GM21381 (cell line): Measurements from ENCODE around the gene ZNF354C.

ENCODE experiments used
- ATAC-seq: cut with Tn5 transposase; IDR thresholded peaks from one replicate; pipeline ENCODE4 v1.9.1; 2021; ENCODE audit warnings: mild to moderate bottlenecking, moderate library complexity; ENCODE audit not compliant: unreplicated experiment

The ZNF354C gene

DNA sequence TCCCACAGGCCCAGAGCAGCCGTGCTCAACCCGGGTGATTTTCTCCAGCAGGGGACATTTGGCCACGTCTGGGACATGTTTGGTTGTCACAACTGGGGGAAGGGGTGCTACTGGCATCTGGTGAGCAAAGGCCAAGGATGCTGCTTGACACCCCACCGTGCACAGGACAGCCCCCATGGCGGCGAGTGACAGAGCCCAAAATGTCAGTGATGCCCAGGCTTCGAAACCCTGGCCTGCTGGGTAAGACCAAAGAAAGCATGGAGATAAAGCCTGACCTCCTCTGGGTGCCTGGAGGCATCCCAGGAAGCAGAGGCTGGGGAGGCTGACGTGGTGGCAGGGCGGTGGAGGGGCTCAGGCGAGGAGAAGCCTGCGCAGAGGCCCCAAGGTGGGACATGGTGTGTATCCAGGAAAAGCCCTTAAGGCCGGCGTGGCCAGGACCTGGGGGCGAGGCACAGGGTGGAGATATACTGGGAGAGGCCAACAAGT is 66.4 kb downstream of the ZNF354C start:
- ATAC-seq, result no peak

DNA sequence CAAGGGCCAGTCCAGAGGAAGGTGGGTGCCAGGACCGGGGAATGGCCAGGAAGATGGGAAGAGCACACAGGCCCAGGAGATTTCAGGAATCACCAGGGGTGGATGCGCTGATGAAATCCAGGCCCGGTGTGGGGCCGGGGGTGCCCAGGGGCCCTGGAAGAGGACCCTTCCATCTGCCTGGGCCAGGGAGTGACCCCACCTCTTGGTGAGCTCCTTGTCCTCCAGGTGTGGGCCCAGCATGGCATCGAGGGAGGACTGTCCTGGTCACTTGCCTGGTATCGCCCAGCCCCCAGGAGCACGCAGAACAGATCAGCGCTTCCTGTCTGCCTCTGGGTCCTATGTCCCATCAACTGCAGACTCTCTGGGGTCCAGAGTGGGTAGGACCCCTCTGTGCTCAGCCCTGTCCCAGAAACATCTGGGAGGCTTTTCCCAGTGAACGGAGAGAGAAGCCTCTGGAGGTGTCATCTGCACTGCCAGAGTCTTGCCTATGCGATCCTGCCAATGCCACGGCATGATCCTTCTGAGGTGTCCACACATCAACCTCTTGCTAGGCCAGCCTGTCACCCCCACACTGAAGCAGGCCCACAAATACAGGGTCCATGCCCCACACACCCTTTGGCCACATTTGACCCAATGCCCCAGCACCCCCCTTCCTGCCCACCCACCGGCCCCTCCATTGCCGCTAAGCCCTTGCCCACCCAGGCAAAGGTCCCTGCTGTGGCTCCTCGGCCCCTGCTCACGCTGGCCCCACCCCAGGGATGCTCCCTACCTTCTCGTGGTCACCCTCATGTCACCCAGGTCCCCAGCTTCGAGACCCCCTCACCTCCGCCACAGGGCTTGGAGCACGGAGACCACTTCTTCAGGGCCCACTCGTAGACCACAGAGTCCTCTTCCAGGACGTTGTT is 67.2 kb downstream of the ZNF354C start:
- no peak for ATAC-seq

DNA sequence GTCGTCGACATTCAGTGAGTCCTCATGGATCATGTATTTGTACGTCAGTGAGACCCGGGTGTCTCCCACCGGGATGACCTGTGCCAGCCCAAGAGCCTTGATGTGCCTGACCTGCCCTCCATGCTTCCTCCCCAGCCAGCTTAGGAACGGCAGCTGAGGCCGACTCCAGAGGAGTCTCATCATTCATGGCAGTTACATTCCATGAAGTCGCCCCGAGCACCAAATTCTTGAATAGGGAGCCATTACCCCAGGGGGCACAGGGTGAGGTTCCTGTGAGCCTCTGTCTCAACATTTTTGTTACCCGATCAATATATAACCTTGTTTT is 67.8 kb downstream of the ZNF354C start:
- no peak for ATAC-seq

DNA sequence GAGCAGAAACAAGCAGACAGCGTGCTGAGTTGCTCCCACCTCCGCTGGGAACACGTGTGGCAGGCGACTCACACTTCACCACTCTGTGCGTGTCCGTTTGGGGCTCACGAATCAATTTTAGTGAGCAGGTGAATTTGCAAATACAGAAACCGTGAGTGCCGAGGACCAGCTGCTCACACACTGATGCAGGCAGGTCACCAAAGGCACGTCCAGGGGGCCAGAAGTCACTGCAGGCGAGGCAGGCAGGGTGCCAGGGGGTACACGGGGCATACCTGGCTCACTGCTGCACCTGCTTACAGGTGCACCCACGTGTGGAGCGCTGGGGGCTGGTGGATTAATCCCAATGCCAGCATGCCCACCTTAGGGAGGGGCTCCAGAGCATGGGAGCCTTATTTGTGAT is 68.8 kb downstream of the ZNF354C start:
- no peak for ATAC-seq

DNA sequence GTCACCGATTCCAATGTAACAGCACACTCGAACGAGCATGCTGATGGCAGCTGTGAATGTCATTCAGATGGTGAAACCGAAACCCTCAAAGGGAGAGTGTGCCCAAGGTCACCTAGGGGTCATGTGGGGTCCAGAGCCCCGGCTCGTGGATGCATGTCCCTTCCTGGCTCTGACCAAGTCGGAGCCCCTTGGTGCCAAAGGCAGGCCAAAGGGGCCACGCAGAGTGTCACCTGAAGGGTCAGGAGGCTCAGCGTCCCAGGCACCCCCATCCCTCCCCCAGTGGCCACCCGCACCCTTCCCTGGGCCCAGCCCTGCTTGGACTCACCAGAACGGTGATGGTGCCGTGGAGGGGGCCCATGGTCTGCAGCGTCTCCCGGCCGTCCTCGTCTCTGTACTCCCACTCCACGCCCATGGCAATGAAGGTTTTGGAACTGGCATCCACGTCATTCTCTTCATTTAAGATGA is 69.5 kb downstream of the ZNF354C start:
- ATAC-seq, result no peak

DNA sequence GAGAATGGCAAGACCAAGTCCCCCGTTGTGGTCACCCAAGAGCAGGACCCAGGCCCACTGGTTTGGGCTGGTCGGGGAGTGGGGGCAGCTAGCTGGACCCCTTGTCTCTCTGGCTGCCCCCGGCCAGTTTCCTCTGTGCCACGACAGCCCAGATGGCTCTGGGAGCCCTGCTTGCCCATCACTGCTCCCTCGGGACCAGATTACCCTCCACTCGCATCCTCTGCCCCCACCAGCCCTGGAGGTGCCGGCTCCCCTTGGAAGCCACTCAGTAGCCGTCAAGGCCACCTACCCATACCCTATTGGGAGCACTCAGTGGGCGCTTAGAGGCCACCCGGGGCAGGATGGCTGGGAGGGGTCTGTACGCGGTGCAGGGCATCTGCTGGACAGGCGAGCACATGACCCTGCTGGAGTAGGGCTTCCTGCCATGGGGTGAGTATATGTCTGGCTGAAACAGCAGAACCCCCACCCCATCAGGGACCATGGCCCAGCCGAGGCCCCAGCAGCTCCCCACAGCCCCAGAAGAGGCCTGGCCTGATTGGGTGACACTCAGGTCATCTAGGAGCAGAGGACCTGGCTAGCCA is 70.0 kb downstream of the ZNF354C start:
- ATAC-seq, result no peak

DNA sequence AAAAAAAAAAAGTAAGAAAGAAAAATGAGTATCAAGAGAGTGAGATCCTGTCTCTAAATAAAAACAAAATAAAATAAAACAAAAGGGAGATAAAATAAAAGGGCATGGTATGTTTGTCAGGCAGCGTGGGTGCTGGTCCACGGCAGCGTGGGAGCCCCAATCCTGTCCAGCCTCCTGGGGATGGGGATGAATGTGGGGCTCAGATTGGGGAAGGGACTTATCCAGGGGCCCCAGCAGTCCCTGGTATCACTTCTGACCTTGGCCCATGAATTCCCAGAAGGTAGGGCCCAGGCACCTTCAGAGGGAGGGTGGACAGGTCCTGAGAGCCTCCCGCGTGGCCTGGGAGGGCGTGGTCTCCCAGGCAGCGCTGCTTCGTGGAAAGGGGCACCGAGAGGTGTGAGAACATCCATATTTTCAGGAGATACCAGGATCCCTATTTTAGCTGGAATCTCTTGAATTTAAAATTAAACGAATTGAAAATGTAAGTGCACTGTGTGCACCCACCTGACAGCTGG is 71.2 kb downstream of the ZNF354C start:
- no peak for ATAC-seq

DNA sequence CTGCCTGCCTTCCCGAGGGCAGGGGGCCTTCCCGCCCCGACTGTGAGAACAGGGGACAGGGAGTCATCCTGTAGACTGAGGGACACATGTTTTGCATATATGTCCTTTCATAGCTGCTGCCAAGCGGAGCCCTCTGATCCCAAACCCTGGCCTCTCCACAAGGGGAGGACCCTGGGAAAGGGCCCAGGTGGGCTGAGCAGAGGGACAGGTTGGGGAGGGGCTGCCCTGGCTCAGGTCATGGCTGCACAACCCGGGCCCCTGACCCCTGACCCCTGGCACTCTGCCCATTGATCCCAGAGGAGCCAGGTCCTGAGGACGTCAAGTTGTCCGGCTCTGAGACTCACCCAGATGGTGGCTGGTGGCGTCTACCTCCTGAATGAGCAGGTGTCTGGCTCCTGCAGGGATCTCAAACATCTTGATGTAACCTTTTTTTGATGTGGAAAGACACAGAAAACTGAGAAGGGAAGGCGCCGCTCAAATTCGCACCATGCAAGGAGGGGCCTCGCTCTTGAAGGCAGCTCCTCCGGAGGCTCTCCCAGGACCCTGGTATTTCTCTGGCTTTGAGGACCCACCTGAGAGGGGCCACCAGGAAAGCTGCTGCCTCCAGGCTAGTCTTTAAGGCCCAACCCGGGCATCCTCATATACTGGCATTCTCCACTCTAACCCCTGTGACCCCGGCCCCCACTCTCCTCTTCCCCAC is 71.9 kb downstream of the ZNF354C start:
- no peak for ATAC-seq

DNA sequence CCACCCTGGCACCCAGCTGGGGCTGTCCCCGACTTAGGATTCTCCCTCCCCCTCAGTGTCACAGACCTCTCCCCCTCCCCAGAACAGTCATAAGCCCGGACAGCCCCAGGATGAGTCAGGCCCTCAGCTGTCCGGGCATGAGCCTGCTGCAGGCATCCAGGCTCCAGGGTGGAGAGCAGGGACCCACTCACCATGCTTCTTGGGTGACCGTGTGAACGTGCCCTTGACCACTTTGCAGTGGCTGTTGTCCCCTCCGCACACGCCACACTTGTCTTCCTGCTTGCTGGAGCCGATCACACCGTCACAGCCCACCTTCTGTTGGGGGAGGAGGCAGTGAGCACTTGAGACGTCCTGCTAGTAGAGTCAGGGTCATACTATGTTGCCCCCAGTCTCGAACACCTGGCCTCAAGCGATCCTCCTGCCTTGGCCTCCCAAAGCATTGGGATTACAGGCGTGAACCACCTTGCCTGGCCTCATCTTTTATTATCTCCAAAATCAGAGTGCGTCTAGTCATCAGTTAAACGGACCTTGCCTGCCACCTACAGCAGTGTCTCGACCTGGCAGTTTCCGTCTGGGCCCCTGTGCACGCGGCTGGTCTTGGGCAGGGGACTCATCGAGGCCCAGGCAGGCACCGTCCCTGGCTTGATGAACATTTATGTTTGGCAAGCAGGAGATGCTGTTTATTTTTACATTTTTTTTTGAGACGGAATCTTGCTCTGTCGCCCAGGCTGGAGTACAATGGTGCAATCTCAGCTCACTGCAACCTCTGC is 72.6 kb downstream of the ZNF354C start:
- ATAC-seq, result no peak
